B cell (primary cell): ENCODE results near the gene NWD2. TPM values are rescaled to one million over a fixed set of nuclear protein-coding genes. Genes with fewer than 3 reads are reported as not detected.

Experiments
- ATAC-seq: fragments of 200-7000 bp; cut with Tn5 transposase; one replicate; pipeline ENCODE4 v1.10.0; 2021; ENCODE audit warnings: low read depth, mild to moderate bottlenecking, moderate number of reproducible peaks, moderate library complexity
- CTCF ChIA-PET: fragments of 350-600 bp; sonication (Branson Sonifier 250); formaldehyde crosslinking; loops from one replicate; lab custom pipeline; 2021; ENCODE audit warnings: antibody characterized with exemption, inconsistent platforms; lab: Charles Lee
- POLR2A ChIA-PET: fragments of 350-600 bp; sonication (Branson Sonifier 250); formaldehyde crosslinking; loops from one replicate; lab custom pipeline; 2021; ENCODE audit warnings: antibody characterized with exemption; lab: Charles Lee
- DNase-seq: peaks from one replicate; pipeline ENCODE4 v3.0.0; 2013
- H2AFZ ChIP-seq: 2 replicates; pipeline ENCODE4 v1.6.1; 2012; ENCODE audit warnings: mild to moderate bottlenecking, low read depth, low read length; ENCODE audit not compliant: insufficient read depth, poor library complexity, severe bottlenecking
- H3K27ac ChIP-seq, 2 donors: 1 replicate in 1 of 2; 2 replicates in 1 of 2; pipeline ENCODE4 v1.5.1; 2012 to 2013; ENCODE audit warnings: low read length in 2 of 2, mild to moderate bottlenecking in 2 of 2, moderate library complexity in 1 of 2
- H3K27me3 ChIP-seq, 4 experiments: fragments of 200-600 bp in 1 of 4; sonication (generic) in 1 of 4; replicated peaks in 1 of 4; 1 replicate in 2 of 4; 2 replicates in 2 of 4; pipeline versions ENCODE4 v1.6.1 to v1.7.0; 2013 to 2016; ENCODE audit warnings: low read length in 3 of 4, mild to moderate bottlenecking in 2 of 4, mixed read lengths in 1 of 4, moderate library complexity in 1 of 4; ENCODE audit not compliant: insufficient read depth in 4 of 4, control insufficient read depth in 3 of 4; ENCODE audit errors: control extremely low read depth in 1 of 4
- H3K36me3 ChIP-seq, 2 experiments: replicated peaks in 1 of 2; 1 replicate in 1 of 2; 2 replicates in 1 of 2; pipeline versions ENCODE4 v1.6.1 to v1.7.1; 2013; ENCODE audit warnings: low read length in 1 of 2; ENCODE audit not compliant: insufficient read depth in 2 of 2, control insufficient read depth in 1 of 2; ENCODE audit errors: control extremely low read depth in 1 of 2, extremely low read depth in 1 of 2
- H3K4me1 ChIP-seq, 2 donors: fragments of 200-600 bp in 1 of 2; sonication (generic) in 1 of 2; 1 replicate in 1 of 2; 2 replicates in 1 of 2; pipeline versions ENCODE4 v1.5.1 to v1.6.1; 2013 to 2017; ENCODE audit warnings: low read length in 2 of 2; ENCODE audit not compliant: control insufficient read depth in 2 of 2, insufficient read depth in 2 of 2
- H3K4me2 ChIP-seq: replicated peaks from 2 replicates; pipeline ENCODE3; 2012; ENCODE audit warnings: mild to moderate bottlenecking, low read depth, low read length; ENCODE audit not compliant: poor library complexity, severe bottlenecking
- H3K4me3 ChIP-seq, 5 experiments: fragments of 200-600 bp in 1 of 5; sonication (generic) in 1 of 5; 1 replicate in 3 of 5; 2 replicates in 2 of 5; pipeline versions ENCODE4 v1.5.1 to v1.7.0; 2011 to 2016; ENCODE audit warnings: low read length in 4 of 5, mild to moderate bottlenecking in 4 of 5, low read depth in 2 of 5, control low read depth in 1 of 5, moderate library complexity in 1 of 5; ENCODE audit not compliant: insufficient read depth in 1 of 5; ENCODE audit errors: control extremely low read depth in 1 of 5, extremely low read depth in 1 of 5
- H3K79me2 ChIP-seq: fragments of 200-600 bp; sonication (generic); one replicate; pipeline ENCODE4 v1.6.0; 2016; ENCODE audit warnings: low read length; ENCODE audit not compliant: control insufficient read depth, insufficient read depth
- H3K9ac ChIP-seq: fragments of 200-600 bp; sonication (generic); 2 replicates; pipeline ENCODE4 v1.6.1; 2017; ENCODE audit warnings: mild to moderate bottlenecking, low read length, moderate library complexity
- H3K9me3 ChIP-seq, 3 donors: one replicate each; pipeline versions ENCODE4 v1.6.1 to v1.7.1; 2013; ENCODE audit warnings: low read length in 2 of 3; ENCODE audit not compliant: control insufficient read depth in 2 of 3, insufficient read depth in 1 of 3; ENCODE audit errors: control extremely low read depth in 1 of 3
- H4K20me1 ChIP-seq: 2 replicates; pipeline ENCODE4 v1.6.0; 2012; ENCODE audit warnings: mild to moderate bottlenecking, low read length; ENCODE audit not compliant: insufficient read depth, control insufficient read depth, poor library complexity, severe bottlenecking
- H3K27ac Mint-ChIP-seq: one replicate; pipeline ENCODE4 v1.8.0; 2021; ENCODE audit warnings: mixed read lengths
- H3K27me3 Mint-ChIP-seq: one replicate; pipeline ENCODE4 v1.8.0; 2021; ENCODE audit warnings: mixed read lengths
- H3K4me1 Mint-ChIP-seq: one replicate; pipeline ENCODE4 v1.8.0; 2021; ENCODE audit warnings: mixed read lengths
- H3K4me3 Mint-ChIP-seq: one replicate; pipeline ENCODE4 v1.8.0; 2021; ENCODE audit warnings: mixed read lengths
- H3K9me3 Mint-ChIP-seq: one replicate; pipeline ENCODE4 v1.8.0; 2022; ENCODE audit warnings: mixed read lengths; ENCODE audit not compliant: insufficient read depth
- CTCF ChIP-seq: fragments of 200-600 bp; IDR thresholded peaks from one replicate; pipeline ENCODE4 v1.8.0; 2022; ENCODE audit warnings: antibody characterized with exemption, mild to moderate bottlenecking
- EZH2 ChIP-seq: IDR thresholded peaks from 2 replicates; pipeline ENCODE4 v1.6.1; 2012; ENCODE audit warnings: borderline replicate concordance, low read depth, mild to moderate bottlenecking, moderate library complexity, low read length; ENCODE audit not compliant: insufficient read depth, poor library complexity, severe bottlenecking
- WGBS: methylation state at CpG from one replicate; pipeline ENCODE4 v1.1.5; 2013; ENCODE audit warnings: missing lambda C conversion rate; ENCODE audit not compliant: insufficient coverage; 5-methylcytosine and 5-hydroxymethylcytosine counted together
- intact Hi-C: fragments of 100-400 bp; cut with micrococcal nuclease; formaldehyde crosslinking; loops from one replicate; pipeline ENCODE4 v1.10.0; 2022
- polyA plus RNA-seq: library from polyadenylated mRNA; depleted of rRNA; stranded (reverse); fragments of >200 nt; gene quantifications from 2 replicates; pipeline ENCODE4 v1.2.3, GENCODE V29; 2012
- total RNA-seq, 2 donors: library from RNA; stranded (reverse); fragments of 120-200 nt in 1 of 2; gene quantifications; 1 replicate in 1 of 2; 2 replicates in 1 of 2; pipeline versions ENCODE4 v1.2.3 to v1.2.4, GENCODE V29; 2013 to 2022

The NWD2 gene
- total and polyA plus RNA-seq, 2 donors (not counting 1 experiment from before 2014, with no cell fraction given), result not detected

DNA sequence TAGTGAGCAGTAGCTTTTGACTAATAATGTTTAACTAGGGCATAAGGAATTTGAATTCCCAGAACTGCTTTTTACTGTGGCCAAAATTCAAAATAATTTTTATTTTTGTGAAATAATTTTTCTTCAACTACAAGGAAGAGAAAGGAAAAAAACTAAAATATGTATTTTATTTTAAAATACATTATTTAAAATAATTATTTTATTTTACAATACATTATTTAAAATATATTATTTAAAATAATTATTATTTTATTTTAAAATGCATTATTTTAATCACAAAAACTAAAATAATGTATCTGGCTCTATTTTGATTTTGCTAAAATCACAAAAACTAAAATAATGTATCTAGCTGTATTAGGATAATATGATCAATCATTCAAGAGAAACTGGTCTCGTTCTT lies 231.2 kb downstream of the NWD2 start:
- intact Hi-C loops, result no loop called here
- WGBS, result no CpG with 5 or more reads among the region's 1 CpG
- Histone ChIP-seq H3K9me3 (peaks cover 0 to 2% (median 0%) of the 10 kb centered on the region in 3 donors), H4K20me1 (no peaks in the 10 kb centered on the region), H3K27ac (no peak overlapping the region), H3K36me3 (no peaks in the 10 kb centered on the region), H3K27me3 (peaks cover 0 to 7% (median 4%) of the 10 kb centered on the region in 4 experiments), H3K4me2 (no peak overlapping the region), H3K79me2 (no peaks in the 10 kb centered on the region), H3K4me3 (no peak overlapping the region), H3K4me1 (no peaks in the 10 kb centered on the region), H2AFZ (no peak overlapping the region), H3K9ac (no peak overlapping the region)
- POLR2A ChIA-PET, result no interaction called here
- ATAC-seq (no peak), DNase-seq (no peak)
- no peak overlapping the region for H3K4me3 Mint-ChIP-seq
- H3K4me1 Mint-ChIP-seq, result no peaks in the 10 kb centered on the region
- H3K27ac Mint-ChIP-seq, result no peak overlapping the region
- no peaks in the 10 kb centered on the region for H3K9me3 Mint-ChIP-seq
- H3K27me3 Mint-ChIP-seq, result peaks cover 43% of the 10 kb centered on the region
- no peak for TF ChIP-seq CTCF
- TF ChIP-seq EZH2, result no peak
- CTCF ChIA-PET, result no interaction called here

- TF ChIP-seq EZH2, result no peak
- TF ChIP-seq CTCF, result no peak
- Histone ChIP-seq H3K9ac (no peak overlapping the region), H3K27ac (no peak overlapping the region), H3K4me3 (no peak overlapping the region), H4K20me1 (no peaks in the 10 kb centered on the region), H2AFZ (no peak overlapping the region), H3K79me2 (no peaks in the 10 kb centered on the region), H3K4me1 (no peaks in the 10 kb centered on the region), H3K36me3 (no peaks in the 10 kb centered on the region), H3K9me3 (peaks cover 0 to 2% (median 0%) of the 10 kb centered on the region in 3 donors), H3K4me2 (no peak overlapping the region), H3K27me3 (peaks cover 0 to 7% (median 4%) of the 10 kb centered on the region in 4 experiments)
- intact Hi-C loops, result no loop called here
- H3K9me3 Mint-ChIP-seq, result no peaks in the 10 kb centered on the region
- no peak overlapping the region for H3K27ac Mint-ChIP-seq
- H3K4me3 Mint-ChIP-seq, result no peak overlapping the region
- ChIA-PET POLR2A (no interaction called here), CTCF (no interaction called here)
- DNase-seq (no peak), ATAC-seq (no peak)
- H3K27me3 Mint-ChIP-seq, result peaks cover 44% of the 10 kb centered on the region
- no peaks in the 10 kb centered on the region for H3K4me1 Mint-ChIP-seq
These were observed 231.7 kb downstream of the NWD2 start for GRCh38 chr4:37476256-37476655.
